ENCODE measurements around the gene DNHD1. TPM values are rescaled to one million over a fixed set of nuclear protein-coding genes. Genes with fewer than 3 reads are reported as not detected.
A peak's percentile ranks its signal among the peaks of the same experiment; 100 is the strongest.

Gene DNHD1
- total RNA-seq, 3 donors from 2014 or later (not counting 1 experiment from before 2014, with no cell fraction given), result 29.6 to 38.3 (median 31.4) TPM

GRCh38 chr11:6608011-6608410 is 110.9 kb downstream of the DNHD1 start:
- Histone ChIP-seq H3K4me3 (ENCODE audit: low read length) (no peak overlapping the region), H3K27ac (ENCODE audit: low read length) (peak overlapping the region; percentile 90), H3K36me3 (ENCODE audit: control insufficient read depth, insufficient read depth, low read length) (peaks cover 38% of the 10 kb centered on the region), H3K27me3 (ENCODE audit: control insufficient read depth, insufficient read depth, low read length) (no peaks in the 10 kb centered on the region), H3K4me1 (ENCODE audit: control insufficient read depth, insufficient read depth, low read length) (peaks cover 73% of the 10 kb centered on the region), H3K9me3 (ENCODE audit: control insufficient read depth, insufficient read depth, low read length) (no peaks in the 10 kb centered on the region)
- no peak for DNase-seq
- no peaks in the 10 kb centered on the region for H3K9me3 Mint-ChIP-seq
- WGBS (ENCODE audit: insufficient coverage), result 96% methylated on average over 9 of the region's 9 CpGs
- no peaks in the 10 kb centered on the region for H3K36me3 Mint-ChIP-seq
- no peak for ATAC-seq
- no peaks in the 10 kb centered on the region for H3K27me3 Mint-ChIP-seq (ENCODE audit: low read depth in 2 of 2)
- intact Hi-C loops (cut with micrococcal nuclease), result loop anchor here (10.0 kb wide), 1 partner anchor 137 kb away; no protein-coding TSS in a partner anchor
- H3K4me3 Mint-ChIP-seq, result no peak overlapping the region
- H3K27ac Mint-ChIP-seq, result no peak overlapping the region
- peaks cover 42 to 45% of the 10 kb centered on the region in 2 donors for H3K4me1 Mint-ChIP-seq
- no peak for TF ChIP-seq CTCF (IDR thresholded peaks at IDR 0.05)

- Histone ChIP-seq H3K4me1 (ENCODE audit: control insufficient read depth, insufficient read depth, low read length) (peaks cover 76% of the 10 kb centered on the region), H3K4me3 (ENCODE audit: low read length) (no peak overlapping the region), H3K36me3 (ENCODE audit: control insufficient read depth, insufficient read depth, low read length) (peaks cover 38% of the 10 kb centered on the region), H3K9me3 (ENCODE audit: control insufficient read depth, insufficient read depth, low read length) (no peaks in the 10 kb centered on the region), H3K27ac (ENCODE audit: low read length) (no peak overlapping the region), H3K27me3 (ENCODE audit: control insufficient read depth, insufficient read depth, low read length) (no peaks in the 10 kb centered on the region)
- Mint-ChIP-seq H3K36me3 (no peaks in the 10 kb centered on the region), H3K4me3 (no peak overlapping the region), H3K4me1 (peaks cover 42 to 45% of the 10 kb centered on the region in 2 donors), H3K9me3 (no peaks in the 10 kb centered on the region), H3K27ac (no peak overlapping the region), H3K27me3 (ENCODE audit: low read depth in 2 of 2) (no peaks in the 10 kb centered on the region)
- TF ChIP-seq CTCF (IDR thresholded peaks at IDR 0.05), result no peak
- WGBS (ENCODE audit: insufficient coverage), result 95% methylated on average over 14 of the region's 14 CpGs
- ATAC-seq (no peak), DNase-seq (no peak)
- intact Hi-C loops (cut with micrococcal nuclease), result loop anchor here (10.0 kb wide), 1 partner anchor 136 kb away; no protein-coding TSS in a partner anchor
These were observed 111.8 kb downstream of the DNHD1 start for GRCh38 chr11:6608726-6609501.

GRCh38 chr11:6609502-6610015 is 112.5 kb downstream of the DNHD1 start:
- intact Hi-C loops (cut with micrococcal nuclease), result loop anchor here (10.0 kb wide), 2 partner anchors 135 to 215 kb away; partner anchors contain the start of gene SMPD1

More at GRCh38 chr11:6609502-6610015, 112.5 kb downstream of the DNHD1 start:
- Mint-ChIP-seq H3K4me3 (peak overlapping the region; percentile 29), H3K27me3 (ENCODE audit: low read depth in 2 of 2) (no peaks in the 10 kb centered on the region), H3K4me1 (peaks cover 42 to 45% of the 10 kb centered on the region in 2 donors), H3K36me3 (no peaks in the 10 kb centered on the region), H3K27ac (no peak overlapping the region), H3K9me3 (no peaks in the 10 kb centered on the region)
- ATAC-seq (no peak), DNase-seq (no peak)
- H3K9me3 ChIP-seq (ENCODE audit: control insufficient read depth, insufficient read depth, low read length), result no peaks in the 10 kb centered on the region
- peaks cover 43% of the 10 kb centered on the region for H3K36me3 ChIP-seq (ENCODE audit: control insufficient read depth, insufficient read depth, low read length)
- H3K27me3 ChIP-seq (ENCODE audit: control insufficient read depth, insufficient read depth, low read length), result no peaks in the 10 kb centered on the region
- no peak overlapping the region for H3K27ac ChIP-seq (ENCODE audit: low read length)
- H3K4me3 ChIP-seq (ENCODE audit: low read length), result no peak overlapping the region
- 96% methylated on average over 7 of the region's 8 CpGs for WGBS (ENCODE audit: insufficient coverage)
- no peak for TF ChIP-seq CTCF (IDR thresholded peaks at IDR 0.05)
- H3K4me1 ChIP-seq (ENCODE audit: control insufficient read depth, insufficient read depth, low read length), result peaks cover 71% of the 10 kb centered on the region
